GM20431 (cell line): ENCODE results near the gene JUND.

Experiments used
- in situ Hi-C: fragments of 300-500 bp; cut with MseI, MboI; formaldehyde crosslinking; loops from one replicate; pipeline ENCODE4 v1.15.0; 2020; ENCODE audit warnings: low sequenced_read_pairs; ENCODE audit not compliant: unreplicated experiment

Gene JUND

GRCh38 chr19:18278521-18279265 is 2.7 kb downstream of the JUND start:
- in situ Hi-C loops, result loop anchor here (10.0 kb wide), 1 partner anchor 46 kb away; the partner anchor contains the start of gene LSM4

DNA sequence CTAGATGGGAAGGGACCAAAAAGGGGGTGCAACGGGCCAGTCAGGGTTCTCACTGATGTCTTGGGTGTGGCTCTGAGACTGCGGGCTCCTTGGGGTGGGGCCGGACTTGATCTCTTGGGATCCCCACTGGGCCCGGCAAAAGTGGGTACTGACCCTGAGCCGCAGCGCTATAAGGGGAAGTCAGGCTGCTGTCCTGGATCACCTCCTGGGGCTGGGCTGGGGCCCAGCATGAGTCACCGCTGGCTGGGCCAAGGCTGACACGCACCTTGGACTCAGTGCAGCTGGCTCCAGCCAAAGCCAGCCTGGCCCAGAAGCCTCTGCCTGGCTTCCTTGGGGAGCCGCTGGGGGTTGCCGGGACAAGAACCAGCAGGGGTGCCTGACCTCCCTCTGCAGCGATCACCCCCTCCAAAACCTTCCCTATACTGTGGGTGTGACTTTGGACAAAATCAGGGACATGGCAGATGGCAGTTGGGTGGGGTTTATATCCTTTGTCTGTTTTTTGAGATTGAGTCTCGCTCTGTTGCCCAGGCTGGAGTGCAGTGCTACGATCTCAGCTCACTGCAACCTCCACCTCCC is 6.6 kb downstream of the JUND start:
- in situ Hi-C loops, result loop anchor here (10.0 kb wide), 1 partner anchor 50 kb away; the partner anchor contains the start of gene LSM4

DNA sequence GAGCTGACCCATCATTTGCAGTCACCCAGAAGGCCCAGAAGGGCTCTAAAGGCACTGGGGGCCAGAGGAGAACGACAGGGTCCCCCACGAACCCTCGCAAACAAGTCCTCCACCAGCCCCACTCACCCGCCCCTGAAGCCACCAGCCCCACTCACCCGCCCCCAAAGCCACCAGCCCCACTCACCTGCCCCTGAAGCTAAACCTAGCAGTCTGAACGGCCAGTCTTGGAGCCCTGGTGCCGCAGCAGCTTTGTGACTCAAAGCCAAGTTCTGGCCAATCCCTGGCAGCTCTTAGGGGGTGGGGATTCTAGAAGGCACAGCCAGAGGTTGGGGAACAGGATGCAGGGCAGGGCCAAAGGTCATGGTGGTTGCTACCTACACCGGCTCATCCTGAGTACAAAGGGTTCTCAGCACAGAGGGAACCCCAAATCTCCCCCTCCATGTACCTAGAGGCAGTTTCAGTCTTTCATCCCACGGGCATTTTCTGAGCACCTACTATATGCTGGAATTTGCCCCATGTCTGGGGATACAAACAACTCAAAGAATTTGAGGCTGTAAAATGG is 7.1 kb downstream of the JUND start, which contains the start of gene IQCN:
TSS of gene IQCN (minus strand) at position 234 of the 562 bp plus-strand sequence. CDS start 4,974 bp downstream, outside the sequence.
- in situ Hi-C loops, result loop anchor here (10.0 kb wide), 1 partner anchor 51 kb away; the partner anchor contains the start of gene LSM4

- in situ Hi-C loops, result loop anchor here (10.0 kb wide), 1 partner anchor 51 kb away; the partner anchor contains the start of gene LSM4
Measured at GRCh38 chr19:18273561-18274218, 7.7 kb downstream of the JUND start.

DNA sequence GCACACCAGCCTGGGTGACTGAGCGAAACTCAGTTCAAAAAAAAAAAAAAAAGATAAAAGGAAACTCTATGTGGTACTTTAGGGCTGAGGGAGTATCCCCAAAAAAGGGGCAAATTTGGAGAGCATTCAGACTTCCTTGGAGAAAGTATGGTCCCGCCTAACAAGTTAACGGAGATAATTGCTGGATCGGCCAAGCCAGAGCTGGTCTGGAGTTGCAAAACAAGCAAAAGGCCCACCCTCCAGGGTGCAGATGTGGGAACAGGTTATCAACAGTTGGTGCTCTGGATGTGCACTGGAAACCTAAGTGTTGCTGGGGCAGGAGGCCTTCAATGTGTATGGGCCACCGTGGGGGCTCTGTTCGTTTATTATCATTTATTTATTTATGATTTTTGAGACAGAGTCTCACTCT is 10.0 kb downstream of the JUND start:
- in situ Hi-C loops, result loop anchor here (10.0 kb wide), 1 partner anchor 53 kb away; the partner anchor contains the start of gene LSM4

- in situ Hi-C loops, result loop anchor here (10.0 kb wide), 1 partner anchor 54 kb away; the partner anchor contains the start of gene LSM4
Measured at GRCh38 chr19:18270326-18270725, 11.1 kb downstream of the JUND start.

- in situ Hi-C loops, result no loop called here
Measured at GRCh38 chr19:18269070-18269723, 12.2 kb downstream of the JUND start.

DNA sequence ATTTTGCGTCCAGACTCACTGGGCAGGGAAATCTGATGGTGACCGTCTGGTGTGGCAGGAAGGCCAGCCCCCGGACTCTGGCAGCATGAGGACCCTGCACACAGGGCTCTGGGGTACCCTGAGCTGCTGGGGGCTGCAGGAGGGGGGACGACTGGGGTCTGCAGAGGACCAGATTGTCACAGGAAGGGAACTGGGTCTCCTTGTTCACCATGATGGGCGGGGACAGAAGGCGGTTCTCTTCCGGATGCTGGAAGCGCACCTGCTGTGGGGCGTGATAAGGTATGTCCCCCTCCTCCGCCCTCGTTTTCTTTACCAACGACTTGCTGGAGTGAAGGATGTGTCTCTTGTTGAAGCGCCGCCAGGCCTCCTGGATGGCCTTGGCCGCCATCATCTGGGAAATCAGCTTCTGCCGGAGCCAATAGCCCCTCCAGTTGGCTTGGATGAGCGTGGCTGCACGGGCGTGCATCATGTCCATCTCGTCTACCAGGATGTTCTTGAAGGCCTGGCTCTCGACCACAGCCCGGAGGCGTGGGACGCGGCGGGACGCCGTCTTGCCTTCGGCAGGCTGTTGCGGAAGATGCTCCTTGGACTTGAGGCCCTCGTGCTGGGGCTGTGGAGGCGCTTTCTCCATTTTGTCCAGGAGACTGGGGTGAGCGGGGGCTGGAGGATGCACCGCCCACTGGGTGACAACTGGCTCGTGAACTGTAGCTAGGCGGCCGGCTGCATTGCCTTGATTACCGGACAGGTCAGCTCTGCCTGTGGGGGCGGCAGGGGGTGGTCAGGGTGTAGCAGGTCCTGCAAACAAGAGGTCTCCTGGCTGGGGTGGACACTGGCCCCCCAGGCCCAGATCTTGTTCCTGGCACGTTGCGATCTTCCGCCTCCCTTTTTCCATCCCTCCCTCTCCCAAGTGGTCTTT is 14.4 kb downstream of the JUND start:
- in situ Hi-C loops, result no loop called here

GRCh38 chr19:18265582-18265981 is 15.8 kb downstream of the JUND start:
- in situ Hi-C loops, result no loop called here

GRCh38 chr19:18264971-18265540 is 16.4 kb downstream of the JUND start:
- in situ Hi-C loops, result no loop called here

- in situ Hi-C loops, result no loop called here
Measured at GRCh38 chr19:18264137-18264854, 17.1 kb downstream of the JUND start.

- in situ Hi-C loops, result no loop called here
Measured at GRCh38 chr19:18263324-18264136, 17.9 kb downstream of the JUND start.

DNA sequence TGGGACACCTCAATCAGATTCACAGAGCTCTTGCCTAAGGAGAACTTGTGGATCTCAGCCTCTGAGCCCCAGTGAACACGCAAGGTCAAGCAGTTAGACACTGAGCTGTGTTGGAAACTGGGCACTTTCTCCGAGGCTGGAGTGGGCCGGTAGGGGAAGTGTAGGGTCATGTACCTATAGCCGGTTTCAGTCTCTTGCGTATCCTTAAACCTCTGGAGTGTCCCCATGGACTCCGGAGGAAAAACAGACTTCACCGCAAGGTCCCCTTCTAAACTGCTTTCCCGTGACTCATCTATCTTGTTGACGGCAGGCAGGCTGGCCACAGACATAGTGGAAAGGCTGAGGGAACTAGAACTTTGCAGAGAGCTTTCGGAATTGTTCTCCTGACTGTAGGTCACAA is 18.5 kb downstream of the JUND start:
- in situ Hi-C loops, result no loop called here

DNA sequence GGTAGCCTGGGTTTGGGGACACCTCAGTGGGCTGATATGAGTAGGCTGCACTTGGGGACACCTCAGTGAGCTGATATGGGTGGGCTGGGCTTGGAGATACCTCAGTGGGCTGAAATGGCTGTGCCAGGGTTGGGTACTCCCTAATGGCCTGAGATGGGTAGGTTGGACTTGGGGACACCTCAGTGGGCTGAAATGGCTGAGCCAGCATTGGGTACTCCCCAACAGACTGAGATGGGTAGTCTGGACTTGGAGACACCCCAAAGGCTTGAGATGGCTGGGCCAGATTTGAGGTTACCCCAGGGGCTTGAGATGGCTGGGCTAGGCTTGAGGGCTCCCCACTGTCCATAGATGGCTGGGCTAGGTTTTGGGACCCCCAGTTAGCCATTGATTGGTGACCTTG is 19.3 kb downstream of the JUND start:
- in situ Hi-C loops, result no loop called here

DNA sequence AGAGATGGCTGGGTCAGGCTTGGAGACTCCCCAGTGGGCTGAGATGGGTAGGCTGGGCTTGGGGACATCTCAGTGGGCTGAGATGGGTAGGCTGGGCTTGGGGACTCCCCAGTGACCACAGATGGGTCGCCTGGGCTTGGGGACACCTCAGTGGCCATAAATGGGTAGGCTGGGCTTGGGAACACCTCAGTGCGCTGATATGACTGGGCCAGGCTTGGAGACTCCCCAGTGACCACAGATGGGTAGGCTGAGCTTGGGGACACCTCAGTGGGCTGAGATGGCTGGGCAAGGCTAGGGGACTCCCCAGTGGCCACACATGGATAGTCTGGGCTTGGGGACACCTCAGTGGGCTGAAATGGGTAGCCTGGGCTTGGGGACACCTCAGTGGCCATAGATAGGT is 19.9 kb downstream of the JUND start:
- in situ Hi-C loops, result no loop called here

GRCh38 chr19:18259893-18260292 is 21.5 kb downstream of the JUND start:
- in situ Hi-C loops, result no loop called here
